Endodermal cell (in vitro differentiated cells): ENCODE measurements around the gene OR52A5. TPM values are rescaled to one million over a fixed set of nuclear protein-coding genes. Genes with fewer than 3 reads are reported as not detected.

Experiments
- DNase-seq: peaks from one replicate; pipeline ENCODE4 v3.0.0-alpha.2; 2017
- H3K27ac ChIP-seq: 2 replicates; pipeline ENCODE4 v1.5.1; 2013; ENCODE audit warnings: mild to moderate bottlenecking, low read depth, low read length, moderate library complexity
- H3K27me3 ChIP-seq: 2 replicates; pipeline ENCODE4 v1.6.1; 2013; ENCODE audit warnings: mild to moderate bottlenecking, low read length, moderate library complexity; ENCODE audit not compliant: insufficient read depth, control insufficient read depth, poor library complexity, severe bottlenecking
- H3K36me3 ChIP-seq: 2 replicates; pipeline ENCODE4 v1.7.0; 2013; ENCODE audit warnings: mild to moderate bottlenecking, low read length, moderate library complexity; ENCODE audit not compliant: control insufficient read depth, insufficient read depth
- H3K4me1 ChIP-seq: one replicate; pipeline ENCODE4 v1.7.0; 2013; ENCODE audit warnings: low read length; ENCODE audit not compliant: control insufficient read depth, insufficient read depth
- H3K4me3 ChIP-seq: 2 replicates; pipeline ENCODE4 v1.5.1; 2013; ENCODE audit warnings: mild to moderate bottlenecking, low read length, moderate library complexity
- H3K9ac ChIP-seq: 2 replicates; pipeline ENCODE4 v1.6.1; 2013; ENCODE audit warnings: mild to moderate bottlenecking, low read length, moderate library complexity; ENCODE audit not compliant: poor library complexity, severe bottlenecking; ENCODE audit errors: extremely low read depth
- H3K9me3 ChIP-seq: 2 replicates; pipeline ENCODE4 v1.6.1; 2013; ENCODE audit warnings: mild to moderate bottlenecking, low read length, moderate library complexity; ENCODE audit not compliant: control insufficient read depth
- H3K27ac Mint-ChIP-seq: 2 replicates; pipeline ENCODE4 v1.8.0; 2020; ENCODE audit warnings: mixed read lengths
- H3K27me3 Mint-ChIP-seq: 2 replicates; pipeline ENCODE4 v1.8.0; 2021; ENCODE audit warnings: mild to moderate bottlenecking, mixed read lengths; ENCODE audit not compliant: insufficient read depth
- H3K36me3 Mint-ChIP-seq: 2 replicates; pipeline ENCODE4 v1.8.0; 2020; ENCODE audit warnings: low read depth, mixed read lengths
- H3K4me1 Mint-ChIP-seq: 2 replicates; pipeline ENCODE4 v1.8.0; 2020; ENCODE audit warnings: mixed read lengths
- H3K4me3 Mint-ChIP-seq: 2 replicates; pipeline ENCODE4 v1.8.0; 2020; ENCODE audit warnings: mild to moderate bottlenecking, moderate library complexity, mixed read lengths
- H3K9me3 Mint-ChIP-seq: 2 replicates; pipeline ENCODE4 v1.8.0; 2020; ENCODE audit warnings: mild to moderate bottlenecking, mixed read lengths
- WGBS, 2 experiments: methylation state at CpG; one replicate each; pipeline versions ENCODE4 v1.1.5 to v1.1.7; 2013; ENCODE audit warnings: missing lambda C conversion rate in 2 of 2, mixed read lengths in 1 of 2; ENCODE audit not compliant: insufficient coverage in 1 of 2, insufficient read length in 1 of 2; 5-methylcytosine and 5-hydroxymethylcytosine counted together
- total RNA-seq, 2 donors: library from RNA; stranded (reverse); fragmentation: NEBNext Ultra II Directional in 1 of 2; extraction: Animal tissue kit (Norgen Biotek cat#: 25700) in 1 of 2; gene quantifications; 2 replicates in 1 of 2; 3 replicates in 1 of 2; pipeline ENCODE4 v1.2.1, GENCODE V29; 2021
- TF ChIP-seq, protein P1 (sequence below): fragments of 200-600 bp; sonication (generic); conservative IDR thresholded peaks from 2 replicates; pipeline ENCODE4 v1.5.0; 2021; ENCODE audit warnings: antibody characterized with exemption, mild to moderate bottlenecking

Gene OR52A5
- total RNA-seq, 2 donors from 2014 or later = 0.13 to 0.15 TPM

GRCh38 chr11:5123802-5124521 lies 14.2 kb downstream of the OR52A5 start:
- WGBS, 2 experiments = 12% methylated on average over 4 of the region's 4 CpGs; no CpG with 5 or more reads in 1 of the 2 experiments
- peak; percentile 93 for DNase-seq

GRCh38 chr11:5118893-5119292 lies 19.3 kb downstream of the OR52A5 start:
- Histone ChIP-seq H3K9ac (no peak overlapping the region), H3K4me1 (peaks cover 6% of the 10 kb centered on the region), H3K9me3 (peaks cover 16% of the 10 kb centered on the region), H3K4me3 (no peak overlapping the region), H3K36me3 (no peaks in the 10 kb centered on the region), H3K27me3 (no peaks in the 10 kb centered on the region), H3K27ac (no peak overlapping the region)
- Mint-ChIP-seq H3K9me3 (peaks cover 15% of the 10 kb centered on the region), H3K36me3 (peaks cover 9% of the 10 kb centered on the region), H3K4me1 (peaks cover 24% of the 10 kb centered on the region), H3K27me3 (no peaks in the 10 kb centered on the region), H3K4me3 (no peak overlapping the region), H3K27ac (no peak overlapping the region)
- no CpG with 5 or more reads among the region's 1 CpG for WGBS, 2 experiments
- TF ChIP-seq, protein P1, sequence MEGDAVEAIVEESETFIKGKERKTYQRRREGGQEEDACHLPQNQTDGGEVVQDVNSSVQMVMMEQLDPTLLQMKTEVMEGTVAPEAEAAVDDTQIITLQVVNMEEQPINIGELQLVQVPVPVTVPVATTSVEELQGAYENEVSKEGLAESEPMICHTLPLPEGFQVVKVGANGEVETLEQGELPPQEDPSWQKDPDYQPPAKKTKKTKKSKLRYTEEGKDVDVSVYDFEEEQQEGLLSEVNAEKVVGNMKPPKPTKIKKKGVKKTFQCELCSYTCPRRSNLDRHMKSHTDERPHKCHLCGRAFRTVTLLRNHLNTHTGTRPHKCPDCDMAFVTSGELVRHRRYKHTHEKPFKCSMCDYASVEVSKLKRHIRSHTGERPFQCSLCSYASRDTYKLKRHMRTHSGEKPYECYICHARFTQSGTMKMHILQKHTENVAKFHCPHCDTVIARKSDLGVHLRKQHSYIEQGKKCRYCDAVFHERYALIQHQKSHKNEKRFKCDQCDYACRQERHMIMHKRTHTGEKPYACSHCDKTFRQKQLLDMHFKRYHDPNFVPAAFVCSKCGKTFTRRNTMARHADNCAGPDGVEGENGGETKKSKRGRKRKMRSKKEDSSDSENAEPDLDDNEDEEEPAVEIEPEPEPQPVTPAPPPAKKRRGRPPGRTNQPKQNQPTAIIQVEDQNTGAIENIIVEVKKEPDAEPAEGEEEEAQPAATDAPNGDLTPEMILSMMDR = no peak
- no peak for DNase-seq

More at GRCh38 chr11:5123802-5124521, 14.2 kb downstream of the OR52A5 start:
- Histone ChIP-seq H3K27me3 (no peaks in the 10 kb centered on the region), H3K36me3 (no peaks in the 10 kb centered on the region), H3K27ac (no peak overlapping the region), H3K9me3 (no peaks in the 10 kb centered on the region), H3K4me3 (no peak overlapping the region), H3K4me1 (peaks cover 6% of the 10 kb centered on the region), H3K9ac (no peak overlapping the region)
- TF ChIP-seq, protein P1 = peak; percentile 96
- H3K27me3 Mint-ChIP-seq = no peaks in the 10 kb centered on the region
- H3K4me1 Mint-ChIP-seq = peaks cover 34% of the 10 kb centered on the region
- H3K36me3 Mint-ChIP-seq = no peaks in the 10 kb centered on the region
- peaks cover 15% of the 10 kb centered on the region for H3K9me3 Mint-ChIP-seq
- H3K4me3 Mint-ChIP-seq = no peak overlapping the region
- peak overlapping the region; percentile 79 for H3K27ac Mint-ChIP-seq

DNA sequence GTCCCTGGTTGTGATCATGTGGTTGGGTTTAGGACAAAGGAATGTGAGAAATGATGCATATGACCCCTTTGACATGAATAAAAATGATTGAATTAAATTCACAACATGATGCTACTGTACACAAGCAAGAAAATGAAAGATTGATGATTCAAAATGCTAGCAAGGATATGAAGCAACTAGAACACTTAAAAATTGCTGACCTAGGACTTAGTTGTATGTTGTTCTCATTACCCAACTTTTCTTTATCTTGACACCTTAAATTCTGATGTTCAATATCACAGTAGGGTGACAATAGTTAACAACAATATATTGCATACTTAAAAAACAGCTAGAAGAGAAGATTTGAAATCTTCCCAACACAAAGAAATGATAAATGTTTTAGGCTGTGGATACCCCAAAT lies 20.6 kb downstream of the OR52A5 start:
- DNase-seq = no peak
- Histone ChIP-seq H3K4me1 (peaks cover under 1% of the 10 kb centered on the region), H3K27me3 (no peaks in the 10 kb centered on the region), H3K4me3 (no peak overlapping the region), H3K9me3 (peaks cover 16% of the 10 kb centered on the region), H3K27ac (no peak overlapping the region), H3K36me3 (no peaks in the 10 kb centered on the region), H3K9ac (no peak overlapping the region)
- Mint-ChIP-seq H3K4me3 (no peak overlapping the region), H3K27ac (no peak overlapping the region), H3K36me3 (peaks cover 9% of the 10 kb centered on the region), H3K27me3 (no peaks in the 10 kb centered on the region), H3K9me3 (peaks cover 15% of the 10 kb centered on the region), H3K4me1 (peaks cover 11% of the 10 kb centered on the region)
- TF ChIP-seq, protein P1 = no peak
